Measurements from ENCODE around the gene SGK1. TPM values are rescaled to one million over a fixed set of nuclear protein-coding genes. Genes with fewer than 3 reads are reported as not detected.

Gene SGK1
- total RNA-seq, 1 experiment from 2014 or later, result 95.2 TPM

- Histone ChIP-seq H3K9me2 (replicated peaks; ENCODE audit: low read length) (no peaks in the 10 kb centered on the region), H3K27me3 (ENCODE audit: low read length) (no peaks in the 10 kb centered on the region), H3K9me3 (ENCODE audit: low read length) (no peaks in the 10 kb centered on the region), H3K4me2 (ENCODE audit: low read length) (no peak overlapping the region), H2AFZ (ENCODE audit: low read length) (no peak overlapping the region), H3K4me3 (ENCODE audit: low read length) (no peak overlapping the region), H3K27ac (ENCODE audit: low read length) (no peak overlapping the region), H3K4me1 (ENCODE audit: insufficient read depth, low read length) (peaks cover 13% of the 10 kb centered on the region), H3K36me3 (ENCODE audit: low read depth, low read length) (no peaks in the 10 kb centered on the region), H3F3A (ENCODE audit: low read length, unreplicated experiment) (no peaks in the 10 kb centered on the region), H3K79me2 (ENCODE audit: low read length) (no peaks in the 10 kb centered on the region), H3K9ac (ENCODE audit: low read length) (no peak overlapping the region), H4K20me1 (ENCODE audit: low read length) (no peaks in the 10 kb centered on the region)
- POLR2A ChIA-PET (ENCODE audit: unreplicated experiment), result no interaction called here
- no peak for DNase-seq
- CTCF ChIA-PET, result no interaction called here
- ATAC-seq, result no peak
- TF ChIP-seq CTCF (conservative IDR thresholded peaks at IDR 0.05; ENCODE audit: low read depth, low read length), result no peak
- no peak for TF ChIP-seq EZH2phosphoT487 (IDR thresholded peaks at IDR 0.05; ENCODE audit: borderline replicate concordance, low read length)
- TF ChIP-seq EZH2 (IDR thresholded peaks at IDR 0.05; ENCODE audit: low read length, unreplicated experiment), result no peak
- intact Hi-C loops (cut with micrococcal nuclease), result no loop called here
- no TSS peak for BruUV-seq (replicated peaks)
These were observed 84.5 kb downstream of the SGK1 start for GRCh38 chr6:134233180-134233955.

- TF ChIP-seq EZH2 (IDR thresholded peaks at IDR 0.05; ENCODE audit: low read length, unreplicated experiment) (no peak), EZH2phosphoT487 (IDR thresholded peaks at IDR 0.05; ENCODE audit: borderline replicate concordance, low read length) (no peak), CTCF (conservative IDR thresholded peaks at IDR 0.05; ENCODE audit: low read depth, low read length) (no peak)
- ATAC-seq, result no peak
- Histone ChIP-seq H3K36me3 (ENCODE audit: low read depth, low read length) (no peaks in the 10 kb centered on the region), H3K4me3 (ENCODE audit: low read length) (no peak overlapping the region), H3F3A (ENCODE audit: low read length, unreplicated experiment) (no peaks in the 10 kb centered on the region), H3K79me2 (ENCODE audit: low read length) (no peaks in the 10 kb centered on the region), H3K4me1 (ENCODE audit: insufficient read depth, low read length) (peaks cover 5% of the 10 kb centered on the region), H3K9ac (ENCODE audit: low read length) (no peak overlapping the region), H3K9me3 (ENCODE audit: low read length) (no peaks in the 10 kb centered on the region), H4K20me1 (ENCODE audit: low read length) (no peaks in the 10 kb centered on the region), H2AFZ (ENCODE audit: low read length) (no peak overlapping the region), H3K27me3 (ENCODE audit: low read length) (no peaks in the 10 kb centered on the region), H3K27ac (ENCODE audit: low read length) (no peak overlapping the region), H3K9me2 (replicated peaks; ENCODE audit: low read length) (no peaks in the 10 kb centered on the region), H3K4me2 (ENCODE audit: low read length) (no peak overlapping the region)
- BruUV-seq (replicated peaks), result no TSS peak
- ChIA-PET POLR2A (ENCODE audit: unreplicated experiment) (no interaction called here), CTCF (no interaction called here)
- no peak for DNase-seq
- intact Hi-C loops (cut with micrococcal nuclease), result no loop called here
These were observed 87.0 kb downstream of the SGK1 start for GRCh38 chr6:134230940-134231339.

GRCh38 chr6:134230087-134230700 is 87.7 kb downstream of the SGK1 start:
- no peak overlapping the region for H3K4me2 ChIP-seq (ENCODE audit: low read length)

More at GRCh38 chr6:134230087-134230700, 87.7 kb downstream of the SGK1 start:
- no TSS peak for BruUV-seq (replicated peaks)
- Histone ChIP-seq H3K4me1 (ENCODE audit: insufficient read depth, low read length) (no peaks in the 10 kb centered on the region), H3K9me2 (replicated peaks; ENCODE audit: low read length) (no peaks in the 10 kb centered on the region), H3K4me3 (ENCODE audit: low read length) (no peak overlapping the region), H3F3A (ENCODE audit: low read length, unreplicated experiment) (no peaks in the 10 kb centered on the region), H3K27ac (ENCODE audit: low read length) (no peak overlapping the region), H3K27me3 (ENCODE audit: low read length) (no peaks in the 10 kb centered on the region), H3K9me3 (ENCODE audit: low read length) (no peaks in the 10 kb centered on the region), H3K9ac (ENCODE audit: low read length) (no peak overlapping the region), H4K20me1 (ENCODE audit: low read length) (no peaks in the 10 kb centered on the region), H2AFZ (ENCODE audit: low read length) (no peak overlapping the region), H3K79me2 (ENCODE audit: low read length) (no peaks in the 10 kb centered on the region), H3K36me3 (ENCODE audit: low read depth, low read length) (no peaks in the 10 kb centered on the region)
- CTCF ChIA-PET, result no interaction called here
- no peak for TF ChIP-seq EZH2 (IDR thresholded peaks at IDR 0.05; ENCODE audit: low read length, unreplicated experiment)
- TF ChIP-seq EZH2phosphoT487 (IDR thresholded peaks at IDR 0.05; ENCODE audit: borderline replicate concordance, low read length), result no peak
- no peak for TF ChIP-seq CTCF (conservative IDR thresholded peaks at IDR 0.05; ENCODE audit: low read depth, low read length)
- intact Hi-C loops (cut with micrococcal nuclease), result no loop called here
- DNase-seq, result no peak
- no peak for ATAC-seq
- POLR2A ChIA-PET (ENCODE audit: unreplicated experiment), result no interaction called here
